Measurements from ENCODE around the gene IL22. TPM values are rescaled to one million over a fixed set of nuclear protein-coding genes. Genes with fewer than 3 reads are reported as not detected.
"Not testable (repeated sequence)": the region's sequence is repeated elsewhere in the genome, so short reads cannot be mapped to it uniquely, and the experiment has no call there.

IL22 gene
- total RNA-seq, 1 donor from 2014 or later = not detected

DNA sequence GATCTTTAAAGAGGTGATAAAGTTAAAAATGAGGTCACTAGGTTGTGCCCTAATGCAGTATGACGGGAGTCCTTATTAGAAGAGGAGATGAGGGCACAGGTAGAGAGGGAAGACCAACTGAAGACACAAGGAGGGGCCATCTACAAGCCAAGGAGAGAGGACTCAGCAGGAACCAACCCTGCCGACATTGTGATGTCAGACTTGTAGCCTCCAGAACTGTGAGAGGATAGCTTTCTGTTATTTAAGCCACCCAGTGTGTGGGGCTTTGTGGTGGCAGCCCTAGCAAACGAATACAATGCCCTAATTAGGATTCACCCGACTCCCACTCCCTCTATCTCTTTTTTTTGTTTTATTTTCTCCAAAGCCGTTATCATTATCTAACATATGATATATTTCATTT lies 19.9 kb downstream of the IL22 start:
- intact Hi-C loops (cut with micrococcal nuclease) = no loop called here

DNA sequence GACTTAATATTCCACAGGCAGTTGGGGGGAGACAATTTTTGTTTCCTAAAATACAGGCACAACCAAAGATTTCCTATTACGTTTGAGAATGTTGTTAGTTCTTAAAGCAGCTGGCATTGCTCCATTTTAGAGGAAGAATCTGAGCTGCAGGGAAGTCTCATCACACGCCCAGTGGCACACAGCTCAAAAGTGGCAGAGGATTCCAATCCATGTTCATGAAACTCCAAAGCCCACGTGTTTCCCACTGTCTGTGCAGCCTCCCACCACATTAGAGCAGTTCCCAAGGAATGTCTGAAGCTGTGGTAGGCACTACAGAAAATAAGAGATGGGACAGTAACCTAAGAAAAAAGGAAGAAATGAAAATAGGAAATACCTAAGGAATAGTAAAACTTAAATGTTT lies 21.7 kb downstream of the IL22 start:
- intact Hi-C loops (cut with micrococcal nuclease) = no loop called here

DNA sequence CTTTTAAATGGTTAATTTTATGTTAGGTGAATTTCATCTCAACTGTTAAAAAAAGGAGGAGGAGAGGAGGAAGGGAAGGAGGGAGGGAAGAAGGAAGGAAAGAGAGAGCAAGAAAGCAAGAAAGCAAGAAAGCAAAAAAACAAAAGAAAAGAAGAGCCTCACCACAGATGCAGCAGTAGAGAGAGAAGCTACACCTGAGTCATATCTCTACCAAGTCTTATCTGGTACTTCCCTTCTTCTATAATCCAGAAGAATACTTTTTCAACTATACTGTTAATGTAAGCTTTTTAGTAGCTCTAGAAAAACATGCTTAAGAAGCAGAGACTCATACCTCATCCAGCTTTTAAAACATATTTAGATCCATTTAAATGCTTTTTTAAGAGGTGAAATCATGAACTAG lies 22.2 kb downstream of the IL22 start:
- intact Hi-C loops (cut with micrococcal nuclease) = no loop called here

DNA sequence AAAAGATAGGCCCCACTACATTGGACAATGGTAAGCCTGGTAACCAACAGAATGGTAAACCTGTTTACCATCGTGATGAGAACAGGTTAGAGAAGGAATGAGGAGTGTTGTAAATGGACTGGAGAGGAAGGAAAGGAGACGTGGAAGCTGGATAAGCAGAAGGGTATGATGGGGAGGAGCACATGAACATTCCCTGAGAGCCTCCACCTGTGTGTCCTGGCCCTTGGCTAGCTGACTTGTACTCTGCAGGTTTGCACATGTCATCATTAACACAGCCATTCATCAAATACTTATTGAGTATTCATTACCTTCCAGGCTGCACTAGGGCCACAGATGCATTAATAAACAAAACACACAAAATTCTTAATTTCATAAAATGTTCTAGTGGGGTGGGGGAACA lies 23.4 kb downstream of the IL22 start:
- intact Hi-C loops (cut with micrococcal nuclease) = loop anchor here (5.0 to 10.0 kb wide), 2 partner anchors 32 to 455 kb away; partner anchors contain the start of gene NUP107

DNA sequence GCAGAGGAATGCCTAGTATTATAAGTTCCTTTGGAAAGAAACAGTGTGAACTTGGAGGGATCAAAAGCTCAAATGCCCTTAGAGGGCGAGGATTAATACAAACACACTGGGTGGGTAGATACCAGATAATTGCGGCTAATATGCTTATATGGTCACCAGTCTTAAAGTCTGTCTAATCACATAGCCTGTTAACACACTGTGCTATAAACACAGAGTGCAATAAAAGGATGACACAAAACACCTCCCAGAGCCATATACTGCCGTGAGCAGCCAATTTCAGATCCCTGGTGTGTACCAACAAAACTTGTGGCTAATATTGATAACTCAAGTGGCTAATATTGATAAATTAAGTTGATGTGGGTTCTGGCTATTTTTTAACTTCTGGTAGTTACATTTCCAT lies 26.0 kb downstream of the IL22 start:
- intact Hi-C loops (cut with micrococcal nuclease) = loop anchor here (5.0 to 10.0 kb wide), 2 partner anchors 35 to 457 kb away; partner anchors contain the start of gene NUP107

DNA sequence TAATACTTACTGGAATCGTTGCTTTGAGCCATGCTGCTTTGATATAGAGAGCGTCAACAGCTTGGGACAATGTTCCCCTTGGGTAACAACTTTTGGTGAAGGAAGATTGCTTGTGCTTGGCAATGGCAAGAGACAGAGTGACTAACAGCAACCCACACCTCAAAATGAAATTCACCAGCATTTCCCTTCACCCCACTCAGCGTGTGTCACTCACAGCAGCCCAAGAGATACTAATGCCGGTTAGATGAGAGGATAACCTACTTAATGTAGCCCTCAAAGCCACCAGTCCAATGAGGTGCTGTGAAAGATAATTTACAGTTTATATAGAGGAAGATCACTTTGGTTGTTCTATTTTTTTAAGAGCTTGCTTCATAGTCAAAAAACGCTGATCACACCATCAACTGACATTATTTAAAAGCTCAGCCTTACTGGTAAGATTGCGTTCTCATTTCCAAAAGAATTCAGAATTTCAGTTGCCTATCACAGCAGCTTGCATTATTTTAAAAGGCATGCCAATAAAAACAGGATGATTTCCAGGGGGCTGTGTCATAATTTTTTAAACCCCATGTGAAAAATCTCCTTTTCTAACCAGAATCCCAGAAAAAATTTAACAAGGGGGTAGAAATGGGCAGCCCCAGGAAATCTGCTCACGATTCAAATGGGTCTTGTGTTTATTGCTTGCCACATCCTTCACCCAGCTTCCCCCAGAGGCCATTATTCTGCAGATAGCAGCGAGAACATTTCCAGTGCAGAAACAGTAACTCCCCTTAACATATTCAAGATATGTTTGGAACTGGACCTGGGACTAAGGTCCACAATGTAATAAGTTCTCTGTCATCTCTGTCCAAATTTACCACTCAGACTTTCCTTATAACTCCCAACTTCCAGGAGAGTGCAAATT lies 27.6 kb downstream of the IL22 start, which contains the start of gene IL26:
Gene IL26, minus strand, starts transcription at position 235 of the 901 bp plus-strand sequence. Its CDS starts 54 bp downstream, at position 181.
- intact Hi-C loops (cut with micrococcal nuclease) = loop anchor here (5.0 to 10.0 kb wide), 2 partner anchors 36 to 459 kb away; partner anchors contain the start of gene NUP107

DNA sequence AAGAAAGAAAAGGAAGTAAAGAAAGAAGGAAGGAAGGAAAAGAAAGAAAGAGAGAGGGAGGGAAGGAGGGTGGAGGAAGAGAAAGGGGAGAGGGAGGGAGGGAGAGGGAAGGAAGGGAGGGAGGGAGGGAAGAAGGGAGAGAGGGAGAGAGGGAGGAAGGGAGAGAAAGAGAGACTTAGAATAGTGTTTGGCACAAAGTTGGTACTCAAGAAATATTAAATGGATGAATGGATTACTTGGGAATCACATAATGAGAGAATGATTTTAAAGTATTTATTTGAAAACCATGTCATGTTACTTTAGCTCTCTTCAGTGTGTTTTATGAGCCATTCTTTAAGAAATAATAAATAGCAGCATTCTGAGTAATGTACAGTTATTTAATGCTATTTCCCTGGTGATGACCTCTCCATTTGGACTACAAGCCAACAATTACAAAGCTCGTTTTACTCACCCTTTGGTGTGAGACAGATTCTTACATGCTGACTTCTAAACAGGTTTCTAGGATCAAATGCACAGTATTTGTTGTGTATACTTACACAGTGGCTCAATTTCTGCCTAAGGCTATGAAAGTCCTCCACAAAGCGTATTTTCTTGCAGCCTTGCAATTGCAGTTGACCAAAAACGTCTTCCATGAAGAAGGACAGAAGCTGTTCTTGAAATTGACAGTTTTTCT lies 28.7 kb downstream of the IL22 start:
- intact Hi-C loops (cut with micrococcal nuclease) = loop anchor here (5.0 to 10.0 kb wide), 3 partner anchors 38 to 460 kb away; partner anchors contain the start of genes MDM1 and NUP107

DNA sequence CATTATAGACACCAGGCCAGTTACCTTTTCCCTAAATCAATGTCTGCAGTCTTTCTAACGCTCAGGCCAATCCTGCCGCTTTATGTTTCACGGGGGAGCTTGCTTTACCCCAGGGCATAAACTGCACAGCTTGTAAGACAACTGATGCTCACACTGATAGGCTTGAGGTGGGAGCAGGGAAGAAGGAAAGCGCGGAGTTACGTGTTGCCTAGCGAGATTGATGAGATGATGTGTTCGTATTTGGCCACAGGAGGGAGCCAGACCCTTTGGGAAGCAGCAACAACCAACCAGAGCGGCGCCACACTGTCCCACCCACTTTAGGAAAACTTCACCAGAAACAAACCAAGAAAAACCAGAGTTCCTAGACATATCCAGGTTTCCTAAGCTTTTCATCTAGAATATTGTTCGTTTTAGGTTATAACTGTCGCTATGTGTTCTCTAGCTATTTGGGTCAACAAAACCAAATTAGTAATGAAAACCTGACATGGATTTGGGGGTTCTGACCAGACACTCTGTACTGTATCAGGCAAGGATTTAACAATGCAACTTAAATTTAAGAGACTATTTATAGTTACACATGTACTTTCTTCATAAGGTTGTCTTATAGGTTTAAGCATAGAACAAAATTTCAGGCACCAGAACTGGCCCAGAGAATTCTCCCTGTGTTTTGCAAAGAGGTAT lies 30.2 kb downstream of the IL22 start:
- intact Hi-C loops (cut with micrococcal nuclease) = loop anchor here (1.0 to 10.0 kb wide), 5 partner anchors 18 to 462 kb away; partner anchors contain the start of genes MDM1 and NUP107

DNA sequence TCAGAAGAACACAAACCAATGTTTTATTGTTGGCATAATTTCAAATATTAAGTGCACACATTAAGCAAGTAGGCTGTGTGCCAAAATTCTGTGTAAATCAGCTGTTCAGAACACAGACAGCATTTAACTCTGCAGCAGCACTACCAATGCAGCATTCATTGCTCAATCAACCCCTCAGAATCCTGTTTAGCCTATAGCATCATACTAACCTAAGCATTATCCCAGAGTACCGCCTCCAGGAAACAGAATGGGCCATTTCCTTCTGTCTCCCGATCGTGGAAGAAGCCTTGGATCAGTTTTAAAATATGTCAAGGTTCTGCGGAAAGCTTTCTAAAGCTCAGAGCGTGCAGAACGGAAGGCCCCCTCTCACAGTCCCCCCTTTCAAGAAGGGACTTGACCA lies 31.1 kb downstream of the IL22 start:
- intact Hi-C loops (cut with micrococcal nuclease) = loop anchor here (2.0 to 10.0 kb wide), 3 partner anchors 18 to 462 kb away; partner anchors contain the start of genes MDM1 and NUP107

DNA sequence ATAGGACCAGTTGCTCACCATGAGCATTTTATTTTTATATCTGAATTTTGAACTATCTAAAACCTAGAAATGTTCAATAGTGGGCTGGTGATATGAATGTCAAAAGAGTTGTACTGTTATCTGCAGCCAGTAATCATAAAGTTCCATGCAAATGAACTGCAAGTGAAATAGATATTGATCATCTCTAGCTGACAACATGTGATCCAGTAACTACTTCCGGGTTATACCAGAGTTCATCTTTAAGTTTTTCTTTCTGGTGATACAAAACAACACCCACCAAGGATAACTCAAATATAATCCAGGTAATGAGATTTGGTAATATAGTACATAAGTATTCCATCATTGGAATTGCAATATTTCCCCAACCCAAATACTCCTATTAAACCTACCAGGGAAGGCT lies 31.9 kb downstream of the IL22 start:
- intact Hi-C loops (cut with micrococcal nuclease) = loop anchor here (5.0 to 10.0 kb wide), 2 partner anchors 111 to 463 kb away; partner anchors contain the start of genes MDM1 and NUP107

DNA sequence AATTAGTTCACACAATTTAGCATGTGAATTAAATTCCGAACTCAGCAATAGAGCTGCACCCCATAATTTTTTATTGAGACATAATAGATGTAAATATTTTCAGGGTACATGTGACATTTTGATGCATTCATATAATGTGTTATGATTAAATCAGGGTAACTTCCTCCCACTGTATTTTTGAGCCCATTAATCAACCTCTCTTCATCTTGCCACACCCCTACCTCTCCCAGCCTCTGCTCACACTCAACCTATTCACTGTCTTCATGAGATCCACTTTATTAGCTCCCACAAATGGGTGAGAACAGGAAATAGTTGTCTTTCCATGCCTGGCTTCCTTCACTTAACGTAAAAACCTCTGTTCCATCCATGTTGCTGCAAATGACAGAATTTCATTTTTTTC lies 42.5 kb downstream of the IL22 start:
- intact Hi-C loops (cut with micrococcal nuclease) = no loop called here

DNA sequence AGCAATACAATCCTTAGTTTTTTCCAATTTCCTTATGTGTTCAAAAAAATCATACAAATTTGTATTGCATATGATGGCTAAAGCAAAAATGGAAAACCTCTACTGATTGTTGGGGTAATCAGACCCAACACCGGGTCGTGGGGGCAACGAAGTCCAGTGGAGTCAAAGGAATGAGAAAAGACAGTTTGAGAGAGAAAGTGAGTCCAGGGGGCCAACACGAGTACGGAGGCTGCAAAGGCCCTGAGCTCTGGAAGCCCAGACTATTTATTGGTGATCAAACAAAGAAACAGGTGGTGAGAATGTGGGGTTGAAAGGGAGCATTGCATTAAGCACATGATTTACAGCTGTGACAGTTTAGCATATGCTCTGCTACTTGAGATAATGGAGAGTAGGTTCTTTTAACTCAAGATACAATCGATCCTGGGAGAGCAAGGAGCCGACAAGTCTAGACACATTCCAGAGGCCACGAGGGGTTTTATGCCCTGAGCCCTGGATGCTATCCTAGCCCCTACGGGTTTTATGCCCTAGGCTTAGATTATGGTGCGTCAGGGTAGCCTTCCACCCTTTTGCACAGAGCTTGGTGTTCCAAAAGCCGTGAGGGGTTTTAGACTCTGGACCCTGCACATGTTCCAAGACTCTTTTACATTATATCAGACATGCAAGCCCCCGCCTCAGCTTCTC lies 44.2 kb downstream of the IL22 start:
- intact Hi-C loops (cut with micrococcal nuclease) = not testable (repeated sequence)

DNA sequence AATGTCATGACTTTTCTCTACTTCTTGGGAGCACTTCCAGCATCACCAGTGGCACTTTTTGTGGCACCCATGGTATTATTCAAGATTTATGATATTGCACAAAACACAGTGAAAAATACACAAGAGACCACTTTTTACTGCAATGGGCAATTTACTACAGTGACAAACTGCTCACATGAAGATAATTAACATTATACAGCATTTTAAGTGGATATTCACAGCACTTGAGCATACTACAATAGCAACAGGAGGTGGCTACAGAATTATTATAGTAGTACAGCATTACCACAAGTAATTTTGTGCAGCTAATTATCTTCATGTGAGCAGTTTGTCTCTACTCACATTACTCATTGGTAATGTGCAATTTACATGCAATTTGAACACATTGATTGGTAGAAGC lies 46.1 kb downstream of the IL22 start:
- intact Hi-C loops (cut with micrococcal nuclease) = no loop called here

DNA sequence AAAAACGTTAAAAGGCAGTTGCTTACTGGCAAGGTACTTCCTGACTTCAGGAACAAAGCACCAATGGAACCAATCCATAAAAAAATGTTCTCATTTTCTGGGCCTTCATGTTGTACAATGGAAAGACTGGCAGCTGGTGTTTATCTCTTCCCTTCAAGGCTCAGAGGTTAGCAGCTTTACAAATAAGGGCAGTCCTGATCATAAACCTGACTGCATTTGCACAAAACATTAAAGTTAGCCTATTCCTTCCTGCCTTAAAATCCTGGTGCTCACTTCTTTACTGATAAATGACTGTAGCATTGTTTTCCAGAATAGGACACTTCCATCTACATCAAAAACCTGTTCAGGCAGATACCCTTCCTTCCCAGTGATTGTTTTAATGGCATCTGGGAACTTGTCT lies 47.0 kb downstream of the IL22 start:
- intact Hi-C loops (cut with micrococcal nuclease) = no loop called here

DNA sequence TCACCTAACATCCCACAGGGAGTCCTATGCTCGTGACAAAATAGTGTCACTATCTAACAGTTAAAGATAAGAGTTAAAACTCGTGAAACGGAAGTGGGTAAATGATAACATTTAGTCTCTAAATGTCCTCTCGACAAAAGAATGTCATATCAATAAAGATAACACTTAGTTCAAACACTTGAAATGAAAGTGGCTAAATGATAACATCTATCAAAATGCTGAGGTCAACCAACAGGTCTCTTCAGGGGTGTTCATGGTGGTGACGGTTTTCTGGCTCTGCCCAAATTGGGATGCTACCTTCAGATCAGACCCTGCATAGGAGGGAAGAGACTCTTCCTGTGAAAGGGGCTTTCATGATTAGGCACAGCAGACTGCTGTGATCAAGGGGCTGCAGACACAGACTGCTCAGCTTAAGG lies 49.9 kb downstream of the IL22 start:
- intact Hi-C loops (cut with micrococcal nuclease) = loop anchor here (1.0 to 5.0 kb wide), 3 partner anchors 14 to 161 kb away; no protein-coding TSS in a partner anchor

DNA sequence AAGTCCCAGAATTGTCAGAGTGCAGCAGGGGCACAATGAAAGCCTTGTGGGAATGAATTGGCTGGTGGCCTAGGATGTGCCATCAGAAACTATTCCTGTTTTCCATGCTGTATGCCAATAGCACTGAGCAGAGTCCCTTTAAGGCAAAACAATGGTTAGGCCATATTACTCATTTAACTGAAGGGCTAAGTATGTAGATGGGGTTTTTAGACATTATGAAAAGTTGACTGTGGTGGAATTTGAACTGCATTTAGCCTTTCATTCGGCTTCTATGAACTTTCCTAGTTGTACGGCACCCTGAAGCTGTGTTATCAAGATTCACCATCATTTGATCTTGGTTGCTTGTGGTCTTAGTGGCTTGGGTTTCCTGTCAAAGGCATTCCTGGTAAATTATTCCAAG lies 52.5 kb downstream of the IL22 start:
- intact Hi-C loops (cut with micrococcal nuclease) = loop anchor here (5.0 kb wide), 2 partner anchors 84 to 159 kb away; no protein-coding TSS in a partner anchor

DNA sequence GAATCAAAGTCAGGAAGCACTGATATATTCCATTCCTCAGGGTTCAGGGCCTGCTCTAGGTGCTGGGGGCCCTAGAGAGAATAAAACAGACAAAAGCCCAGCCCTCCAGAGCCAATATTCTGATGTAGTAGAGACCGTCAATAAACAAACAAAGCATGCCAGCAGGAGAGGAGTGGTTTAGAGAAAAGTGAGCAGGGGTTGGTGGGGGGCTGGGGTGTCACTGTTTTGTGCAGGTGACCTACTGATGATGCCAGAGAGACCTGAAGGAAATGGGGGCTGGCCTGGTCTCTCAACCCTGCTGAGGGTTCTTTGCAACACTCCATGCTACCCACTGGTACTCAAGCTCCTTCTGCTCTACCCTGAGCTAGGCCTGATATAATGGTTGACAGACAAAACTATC lies 54.3 kb downstream of the IL22 start:
- intact Hi-C loops (cut with micrococcal nuclease) = no loop called here

DNA sequence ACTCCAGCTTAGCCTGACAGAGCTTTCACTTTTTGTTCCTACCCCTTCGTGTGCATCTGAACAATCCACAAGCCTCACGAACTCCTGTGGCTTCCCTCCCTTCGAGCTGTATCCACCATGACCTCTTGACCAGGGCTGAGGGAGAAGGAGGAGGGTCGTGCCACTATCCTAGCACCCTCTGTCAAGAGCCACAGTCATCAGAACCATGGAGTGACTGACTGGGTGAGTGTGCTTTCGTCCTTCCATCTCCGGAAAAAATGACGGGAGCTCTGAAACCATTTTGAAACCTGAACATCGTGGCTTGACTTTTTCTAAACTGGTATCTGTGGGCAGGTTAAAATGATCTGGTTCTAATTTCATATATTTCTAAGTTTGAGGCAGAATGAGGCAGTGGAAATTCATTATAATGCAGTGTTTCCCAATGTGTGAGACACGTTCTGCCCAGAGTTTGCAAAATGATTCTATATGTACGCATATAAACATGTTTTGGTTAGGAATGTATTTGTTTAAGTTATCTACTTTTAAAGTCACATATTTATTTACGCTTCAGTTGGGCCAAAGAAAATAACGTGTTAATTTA lies 54.8 kb downstream of the IL22 start:
- intact Hi-C loops (cut with micrococcal nuclease) = no loop called here
